HUES48 (cell line): ENCODE measurements around the gene ZFY.

ENCODE experiments used
- H3K27ac ChIP-seq: one replicate; pipeline ENCODE4 v1.7.0; 2013; ENCODE audit warnings: low read depth, low read length, inconsistent platforms
- H3K27me3 ChIP-seq: 2 replicates; pipeline ENCODE4 v1.6.1; 2013; ENCODE audit warnings: mild to moderate bottlenecking, low read length; ENCODE audit not compliant: control insufficient read depth, insufficient read depth
- H3K36me3 ChIP-seq: 2 replicates; pipeline ENCODE4 v1.6.1; 2013; ENCODE audit warnings: low read length; ENCODE audit not compliant: control insufficient read depth, insufficient read depth
- H3K4me1 ChIP-seq: 2 replicates; pipeline ENCODE4 v1.6.1; 2013; ENCODE audit warnings: mild to moderate bottlenecking, low read length; ENCODE audit not compliant: control insufficient read depth, insufficient read depth
- H3K4me3 ChIP-seq: 2 replicates; pipeline ENCODE4 v1.5.1; 2013; ENCODE audit warnings: mild to moderate bottlenecking, low read depth, low read length
- H3K9ac ChIP-seq: 2 replicates; pipeline ENCODE4 v1.6.1; 2013; ENCODE audit warnings: mild to moderate bottlenecking, low read depth, low read length, moderate library complexity
- H3K9me3 ChIP-seq: 2 replicates; pipeline ENCODE4 v1.6.1; 2013; ENCODE audit warnings: low read length; ENCODE audit not compliant: control insufficient read depth, insufficient read depth

Gene ZFY

DNA sequence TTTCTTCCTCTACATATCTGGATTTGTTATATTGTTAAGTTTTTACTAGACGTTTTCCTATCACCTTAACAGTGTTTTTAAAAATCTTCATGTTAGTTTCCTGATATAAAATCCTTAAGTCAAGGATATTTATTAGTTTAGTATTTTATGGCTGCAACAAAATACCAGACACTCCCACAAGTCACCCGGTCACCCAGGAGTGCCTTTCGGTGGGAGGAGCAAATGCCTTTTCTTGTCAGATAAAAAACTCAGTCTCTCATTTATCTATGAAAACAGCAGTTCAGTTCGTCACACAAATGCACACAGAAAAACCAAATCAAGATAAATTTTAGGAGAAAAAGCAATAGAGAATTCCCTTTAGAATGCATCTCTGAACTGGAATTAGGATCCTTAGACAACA, 77.0 kb downstream of the ZFY start:
- no peaks in the 10 kb centered on the region for H3K36me3 ChIP-seq
- no peak overlapping the region for H3K9ac ChIP-seq
- H3K9me3 ChIP-seq = no peaks in the 10 kb centered on the region
- no peaks in the 10 kb centered on the region for H3K4me1 ChIP-seq
- no peaks in the 10 kb centered on the region for H3K27me3 ChIP-seq
- H3K27ac ChIP-seq = no peak overlapping the region
- H3K4me3 ChIP-seq = no peak overlapping the region

DNA sequence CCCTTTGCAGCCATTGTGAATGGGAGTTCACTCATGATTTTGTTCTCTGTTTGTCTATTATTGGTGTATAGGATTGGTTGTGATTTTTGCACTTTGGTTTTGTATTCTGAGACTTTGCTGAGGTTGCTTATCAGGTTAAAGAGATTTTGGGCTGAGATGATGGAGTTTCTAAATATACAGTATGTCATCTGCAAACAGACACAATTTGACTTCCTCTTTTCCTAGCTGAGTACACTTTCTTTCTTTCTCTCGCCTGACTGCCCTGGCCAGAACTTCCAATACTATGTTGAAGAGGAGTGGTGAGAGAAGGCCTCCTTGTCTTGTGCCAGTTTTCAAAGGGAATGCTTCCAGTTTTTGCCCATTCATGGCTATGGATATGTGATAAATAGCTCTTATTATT, 81.4 kb downstream of the ZFY start:
- no peak overlapping the region for H3K4me3 ChIP-seq
- no peaks in the 10 kb centered on the region for H3K9me3 ChIP-seq
- no peaks in the 10 kb centered on the region for H3K4me1 ChIP-seq
- H3K36me3 ChIP-seq = no peaks in the 10 kb centered on the region
- no peaks in the 10 kb centered on the region for H3K27me3 ChIP-seq
- no peak overlapping the region for H3K27ac ChIP-seq
- no peak overlapping the region for H3K9ac ChIP-seq

DNA sequence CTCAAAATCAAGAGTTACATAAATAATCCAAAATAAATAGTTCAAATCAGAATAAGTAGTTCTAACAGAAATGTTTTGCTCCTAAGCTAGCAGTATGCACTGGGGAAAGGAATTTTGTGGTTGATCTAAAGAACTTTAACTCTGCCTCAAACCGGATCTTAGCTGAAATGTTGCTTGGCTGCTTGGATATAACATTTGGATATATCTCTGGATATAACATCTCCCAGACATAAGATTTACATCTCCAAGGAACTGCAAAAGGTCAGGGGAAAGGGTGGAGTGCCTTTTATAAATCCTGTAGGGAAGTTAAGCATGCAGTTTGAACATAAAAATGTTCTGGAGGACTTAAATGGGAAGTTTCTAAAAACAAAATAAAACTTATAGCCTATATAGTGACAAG, 83.4 kb downstream of the ZFY start:
- no peaks in the 10 kb centered on the region for H3K36me3 ChIP-seq
- no peak overlapping the region for H3K4me3 ChIP-seq
- no peak overlapping the region for H3K27ac ChIP-seq
- H3K27me3 ChIP-seq = no peaks in the 10 kb centered on the region
- H3K4me1 ChIP-seq = no peaks in the 10 kb centered on the region
- no peak overlapping the region for H3K9ac ChIP-seq
- no peaks in the 10 kb centered on the region for H3K9me3 ChIP-seq

DNA sequence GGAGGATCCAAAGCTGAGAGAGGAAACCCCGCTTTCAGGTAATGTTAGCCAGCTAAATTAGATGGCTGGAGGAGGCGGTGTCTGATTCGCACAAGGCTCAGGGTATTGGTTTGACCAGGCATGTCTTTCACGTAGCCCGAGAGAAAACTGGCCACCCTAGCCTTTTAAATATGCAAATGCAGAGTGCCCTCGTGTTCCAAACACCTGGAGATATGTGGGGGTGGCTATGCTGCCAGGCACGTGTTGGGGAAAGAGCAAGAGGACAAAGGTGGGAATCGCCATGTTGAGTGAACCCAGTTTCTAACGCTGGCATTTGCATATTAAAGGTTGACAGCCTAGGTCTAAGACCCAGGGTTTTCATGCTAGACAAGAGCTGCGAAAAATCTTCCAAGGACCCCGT, 84.4 kb downstream of the ZFY start:
- Histone ChIP-seq H3K36me3 (no peaks in the 10 kb centered on the region), H3K27me3 (no peaks in the 10 kb centered on the region), H3K9ac (no peak overlapping the region), H3K9me3 (no peaks in the 10 kb centered on the region), H3K27ac (no peak overlapping the region), H3K4me1 (no peaks in the 10 kb centered on the region), H3K4me3 (no peak overlapping the region)

DNA sequence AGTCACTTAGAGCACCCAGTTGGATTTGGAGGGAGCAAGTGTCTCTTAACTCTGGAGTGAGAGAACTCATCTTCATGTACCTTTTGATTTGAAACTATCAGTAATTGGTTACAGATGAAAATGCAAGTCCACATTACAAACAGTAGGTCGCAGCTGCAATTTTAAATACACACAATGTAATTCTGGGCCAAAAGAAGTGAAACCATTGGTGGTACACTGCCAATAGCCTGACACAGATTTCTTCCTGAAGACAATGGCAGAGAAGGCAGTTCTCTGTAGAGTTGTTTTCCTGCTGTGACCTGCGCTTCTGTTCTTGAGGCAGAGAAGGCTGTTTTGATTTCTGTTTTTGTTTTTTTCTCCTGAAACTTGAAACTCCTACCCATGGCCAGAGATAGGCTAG, 86.0 kb downstream of the ZFY start:
- Histone ChIP-seq H3K9me3 (no peaks in the 10 kb centered on the region), H3K4me3 (no peak overlapping the region), H3K9ac (no peak overlapping the region), H3K36me3 (no peaks in the 10 kb centered on the region), H3K4me1 (no peaks in the 10 kb centered on the region), H3K27ac (no peak overlapping the region), H3K27me3 (no peaks in the 10 kb centered on the region)

DNA sequence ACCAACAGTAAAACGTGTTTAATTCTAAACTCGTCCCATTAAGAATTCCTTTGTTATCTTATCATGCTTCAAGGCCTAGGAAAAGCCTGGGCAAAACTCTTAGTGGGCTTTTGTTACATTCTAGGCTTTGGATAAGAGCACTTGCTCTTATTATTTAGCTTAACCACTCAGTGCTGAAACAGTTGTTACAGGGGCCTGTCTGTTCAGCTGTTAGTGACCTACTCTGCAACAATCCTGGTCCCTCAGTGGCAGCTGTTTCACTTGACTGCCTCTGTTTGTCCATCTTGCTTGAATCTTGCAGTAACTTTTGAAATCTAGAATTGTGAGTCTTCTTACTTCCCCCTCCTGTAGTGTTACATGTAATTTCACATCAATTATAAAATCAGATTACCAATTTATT, 88.4 kb downstream of the ZFY start:
- no peak overlapping the region for H3K27ac ChIP-seq
- H3K36me3 ChIP-seq = no peaks in the 10 kb centered on the region
- no peaks in the 10 kb centered on the region for H3K9me3 ChIP-seq
- H3K4me1 ChIP-seq = no peaks in the 10 kb centered on the region
- H3K4me3 ChIP-seq = no peak overlapping the region
- no peak overlapping the region for H3K9ac ChIP-seq
- no peaks in the 10 kb centered on the region for H3K27me3 ChIP-seq

DNA sequence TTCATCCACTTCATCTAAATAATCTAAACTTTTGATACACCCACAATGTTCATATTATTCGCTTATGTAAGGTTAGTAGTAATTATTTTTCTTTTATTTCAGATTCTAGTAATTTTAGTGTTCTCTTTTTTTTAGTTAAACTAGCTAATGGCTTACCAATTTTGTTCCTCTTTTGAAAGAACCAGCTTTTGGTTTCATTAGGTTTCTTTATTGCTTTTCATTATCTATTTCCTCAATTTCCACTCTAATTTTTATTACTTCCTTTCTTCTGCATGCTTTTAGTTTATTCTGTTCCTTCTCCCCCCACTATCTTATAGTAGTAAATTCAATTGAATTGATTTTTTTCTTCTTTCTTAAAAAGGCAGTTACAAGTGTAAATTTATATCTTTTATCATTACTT, 90.2 kb downstream of the ZFY start:
- Histone ChIP-seq H3K4me3 (no peak overlapping the region), H3K36me3 (no peaks in the 10 kb centered on the region), H3K4me1 (no peaks in the 10 kb centered on the region), H3K9ac (no peak overlapping the region), H3K27ac (no peak overlapping the region), H3K27me3 (no peaks in the 10 kb centered on the region), H3K9me3 (no peaks in the 10 kb centered on the region)
